Stimulated activated CD8-positive, alpha-beta memory T cell treated with anti-CD3 and anti-CD28 coated beads, Interleukin-12 subunit alpha, Interleukin-12 subunit beta, amount 100 ng/mL, for 4 hours (primary cell): ENCODE results near the gene SHISA4.
"Not testable (repeated sequence)": the region's sequence is repeated elsewhere in the genome, so short reads cannot be mapped to it uniquely, and the experiment has no call there.

ENCODE experiments used
- DNase-seq: peaks from one replicate; pipeline ENCODE4 v3.0.0-alpha.2; 2020; ENCODE audit warnings: low read depth

SHISA4 gene

DNA sequence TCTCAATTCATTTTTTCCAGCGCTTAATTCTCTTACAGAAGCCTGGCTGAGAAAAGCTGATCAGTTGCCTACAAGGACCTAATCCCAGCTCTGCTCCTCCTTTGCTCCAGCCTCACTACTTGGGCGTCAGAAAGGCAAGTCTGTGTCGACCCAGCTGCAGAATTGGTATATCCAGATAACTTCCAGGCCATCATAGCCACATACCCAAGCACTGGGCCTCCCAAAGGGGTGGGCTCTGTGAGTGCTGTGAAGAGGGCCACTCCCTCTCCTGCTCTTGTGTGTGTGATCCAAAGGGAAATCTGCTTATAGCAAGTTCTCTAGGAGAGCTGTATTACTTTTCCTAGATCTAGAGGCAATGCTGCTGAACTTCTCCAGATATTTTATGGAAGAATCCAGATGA is 39.6 kb downstream of the SHISA4 start:
- no peak for DNase-seq

DNA sequence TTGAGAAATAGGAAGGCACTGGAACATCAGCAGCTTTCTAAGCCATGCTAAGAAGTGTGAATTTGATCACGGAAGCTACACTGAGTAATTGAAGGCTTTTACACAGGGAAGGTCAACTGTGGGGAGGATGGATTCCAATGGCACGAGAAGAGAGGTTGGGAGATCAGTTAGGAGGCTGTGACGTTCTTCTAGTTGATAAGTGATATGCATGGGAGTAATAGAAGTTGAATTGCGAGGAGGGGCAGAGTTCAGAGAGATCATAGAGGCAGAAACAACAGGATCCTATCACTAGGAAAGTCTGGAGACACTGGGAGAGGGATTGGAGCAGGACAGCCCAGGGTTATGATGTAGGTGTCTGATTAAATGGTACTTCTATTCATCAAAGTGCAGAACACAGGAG is 41.4 kb downstream of the SHISA4 start:
- DNase-seq = no peak

DNA sequence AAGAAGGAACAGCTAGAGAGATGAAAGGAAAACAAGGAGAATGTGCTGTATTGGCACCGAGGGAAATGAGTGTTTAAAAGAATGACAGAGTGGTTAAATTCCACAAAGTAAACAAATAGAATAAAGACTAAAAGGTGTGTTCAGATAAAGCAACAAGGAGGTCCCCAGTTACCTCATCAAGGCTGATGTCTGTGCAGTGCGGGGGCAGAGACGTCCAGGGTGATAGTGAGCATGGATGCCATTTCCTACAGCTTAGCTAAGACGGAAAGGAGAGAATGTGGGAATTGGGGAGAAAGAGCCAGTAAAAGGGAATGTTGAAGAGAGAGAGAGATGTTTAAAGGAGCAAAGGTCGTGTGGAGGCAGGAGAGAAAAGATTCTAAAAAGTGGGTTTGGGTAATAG is 42.1 kb downstream of the SHISA4 start:
- no peak for DNase-seq

DNA sequence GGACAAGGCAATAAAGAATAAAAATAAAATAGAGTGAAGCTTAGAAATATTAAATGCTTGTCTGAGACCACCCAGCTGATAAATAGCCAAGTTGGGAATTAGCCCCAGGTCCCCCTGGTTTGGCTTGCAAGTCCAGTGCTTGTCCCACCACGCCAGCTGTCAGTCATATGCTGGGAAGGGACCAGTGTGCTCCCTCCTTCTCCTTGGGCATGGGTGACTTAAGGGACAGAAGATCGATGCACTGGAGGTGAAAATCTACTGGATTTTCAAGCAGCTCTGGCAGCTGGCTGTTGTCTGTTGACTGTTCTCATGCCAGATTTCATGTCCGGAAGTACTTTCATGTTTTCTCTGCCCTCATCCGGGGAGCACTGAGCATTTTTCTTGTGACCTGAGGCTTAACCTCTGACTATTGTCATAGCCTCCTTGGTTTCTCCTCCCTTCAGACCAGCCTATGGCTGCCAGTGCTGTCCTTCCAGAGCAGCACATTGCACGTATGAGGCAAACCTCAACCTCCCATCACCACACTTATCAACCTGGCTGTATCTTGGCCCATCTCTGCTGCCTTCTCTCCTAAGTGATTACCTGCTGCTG is 45.2 kb downstream of the SHISA4 start:
- no peak for DNase-seq

DNA sequence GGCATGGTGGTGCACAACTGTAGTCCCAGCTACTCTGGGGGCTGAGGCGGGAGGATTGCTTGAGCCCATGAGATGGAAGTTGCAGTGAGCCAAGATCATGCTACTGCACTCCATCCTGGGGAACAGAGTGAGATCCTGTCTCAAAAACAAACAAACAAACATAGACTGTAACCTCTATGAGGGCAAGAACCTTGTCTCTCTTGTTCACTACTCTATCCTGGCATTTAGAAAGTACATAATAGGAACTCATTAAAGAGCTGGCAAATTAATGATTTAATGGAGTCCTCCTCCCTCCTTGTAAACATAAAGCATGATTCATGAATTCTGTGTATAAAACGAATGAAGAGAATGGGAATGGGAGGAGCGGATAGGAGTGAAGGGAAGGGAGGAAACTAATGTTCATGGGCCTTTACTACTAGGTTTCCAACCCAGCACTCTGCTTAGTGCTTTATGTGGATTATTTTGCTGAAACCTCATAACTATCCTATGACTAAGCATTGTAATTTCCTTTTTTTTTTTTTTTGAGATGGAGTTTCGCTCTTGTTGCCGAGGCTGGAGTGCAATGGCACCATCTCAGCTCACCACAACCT is 49.0 kb downstream of the SHISA4 start:
- DNase-seq = no peak

DNA sequence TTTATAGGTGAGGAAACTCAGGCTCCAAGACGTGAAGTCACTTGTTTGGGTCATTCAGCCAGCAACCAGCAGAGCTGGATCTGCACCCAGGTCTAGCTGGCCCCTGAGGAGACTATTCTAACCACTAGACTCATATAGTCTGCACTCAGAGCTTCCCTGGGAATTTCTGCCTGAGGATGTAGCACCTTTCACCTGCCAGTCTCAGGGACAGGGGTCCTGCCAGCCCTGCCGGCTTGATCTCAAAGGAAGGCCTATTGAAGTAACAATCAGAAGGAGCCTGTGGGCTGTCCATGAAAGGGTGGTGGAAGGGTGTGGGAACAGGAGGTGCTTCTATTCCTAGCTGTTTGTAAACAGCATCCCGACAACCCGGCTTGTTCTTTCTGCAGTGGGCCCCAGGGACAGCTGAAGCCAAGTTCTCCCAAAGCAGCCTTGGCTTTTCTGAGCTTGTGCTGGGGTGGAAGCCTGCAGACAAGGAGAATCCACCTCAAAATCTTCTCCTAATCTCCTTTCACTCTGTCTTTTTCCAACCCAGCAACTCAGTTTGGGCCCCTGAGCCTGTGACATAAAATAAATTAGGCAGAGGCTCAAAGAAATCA is 49.8 kb downstream of the SHISA4 start:
- no peak for DNase-seq

DNA sequence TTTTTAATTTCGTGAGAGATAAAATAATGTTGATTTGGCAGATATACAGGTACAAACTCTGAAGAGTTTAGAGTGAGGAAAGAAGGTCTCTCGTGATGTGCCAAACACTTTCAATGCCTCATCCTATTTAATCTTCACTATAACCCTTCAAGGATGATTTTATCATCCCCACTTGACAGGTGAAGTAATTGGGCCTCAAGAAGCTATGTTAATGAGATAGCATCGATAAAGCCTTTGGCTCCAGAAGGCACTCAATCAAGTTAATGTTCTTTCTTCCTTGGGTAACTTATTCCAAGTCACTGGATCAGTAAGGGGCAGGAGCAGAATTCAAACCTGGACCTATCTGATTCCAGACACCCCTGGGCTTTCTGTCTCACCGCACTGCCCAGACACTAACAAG is 50.5 kb downstream of the SHISA4 start:
- no peak for DNase-seq

DNA sequence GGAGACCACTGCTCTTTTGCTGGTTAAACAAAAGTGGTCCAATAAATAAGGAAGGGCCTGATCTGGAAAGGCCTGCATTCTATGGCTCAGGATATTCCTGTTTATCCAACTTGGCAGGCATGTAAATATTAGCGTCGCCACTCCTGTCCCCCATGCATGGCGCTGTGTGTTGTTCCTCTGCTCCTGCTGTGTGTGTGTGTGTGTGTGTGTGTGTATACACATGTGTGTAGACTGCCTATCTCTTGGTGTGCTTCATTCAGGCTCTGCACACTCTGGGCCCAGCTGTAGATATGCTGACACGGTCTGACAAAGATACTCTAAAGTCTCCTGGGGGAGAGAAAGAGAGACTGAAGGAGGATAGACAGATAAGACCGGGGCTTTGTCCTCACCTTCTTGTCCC is 50.9 kb downstream of the SHISA4 start:
- no peak for DNase-seq

DNA sequence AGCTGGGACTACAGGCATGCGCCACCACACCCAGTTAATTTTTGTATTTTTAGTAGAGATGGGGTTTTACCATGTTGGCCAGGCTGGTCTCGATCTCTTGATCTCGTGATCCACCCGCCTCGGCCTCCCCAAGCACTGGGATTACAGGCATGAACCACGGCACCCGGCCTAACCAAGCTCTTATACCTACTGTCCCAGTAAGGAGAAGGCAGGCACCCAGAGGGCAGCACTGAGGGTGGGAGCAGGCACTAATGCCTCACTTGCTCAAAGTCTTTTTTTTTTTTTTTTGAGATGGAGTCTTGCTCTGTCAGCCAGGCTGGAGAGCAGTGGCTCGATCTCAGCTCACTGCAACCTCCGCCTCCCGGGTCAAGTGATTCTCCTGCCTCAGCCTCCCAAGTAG is 51.6 kb downstream of the SHISA4 start:
- not testable (repeated sequence) for DNase-seq

DNA sequence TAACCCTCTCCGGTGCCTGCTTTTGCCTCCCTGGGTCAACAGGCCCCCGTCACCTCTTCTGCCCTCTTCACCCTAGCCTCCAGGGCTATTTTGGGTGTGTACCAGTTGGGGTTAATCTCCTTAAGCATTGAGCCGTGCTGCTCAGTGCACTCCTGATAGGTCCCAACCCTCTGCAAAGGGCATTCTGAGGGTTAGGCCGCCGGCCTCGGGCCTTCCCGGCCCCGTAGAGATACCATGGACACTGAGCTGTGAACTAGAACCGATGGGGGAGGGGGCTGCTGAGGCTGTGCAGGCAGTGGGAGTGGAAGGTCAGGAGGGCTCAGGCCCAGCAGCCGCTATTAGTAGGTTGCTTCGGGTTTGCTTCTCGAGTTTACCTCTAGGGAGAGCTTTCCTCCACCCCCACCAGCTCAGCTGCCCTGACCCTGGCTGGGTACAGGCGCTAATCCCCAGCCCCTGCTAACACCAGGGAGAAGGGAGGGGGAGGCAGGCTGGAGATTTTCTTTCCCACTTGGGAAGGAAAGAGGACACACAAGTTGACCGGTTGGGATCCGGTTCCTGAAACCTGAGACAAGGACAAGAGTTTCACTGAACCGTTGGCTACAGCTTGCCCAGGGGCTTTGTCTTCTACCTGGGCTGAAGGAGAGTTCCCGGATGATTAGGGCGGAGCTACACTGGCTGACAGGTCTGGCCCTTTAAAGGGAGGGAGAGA is 52.9 kb downstream of the SHISA4 start:
- DNase-seq = no peak

DNA sequence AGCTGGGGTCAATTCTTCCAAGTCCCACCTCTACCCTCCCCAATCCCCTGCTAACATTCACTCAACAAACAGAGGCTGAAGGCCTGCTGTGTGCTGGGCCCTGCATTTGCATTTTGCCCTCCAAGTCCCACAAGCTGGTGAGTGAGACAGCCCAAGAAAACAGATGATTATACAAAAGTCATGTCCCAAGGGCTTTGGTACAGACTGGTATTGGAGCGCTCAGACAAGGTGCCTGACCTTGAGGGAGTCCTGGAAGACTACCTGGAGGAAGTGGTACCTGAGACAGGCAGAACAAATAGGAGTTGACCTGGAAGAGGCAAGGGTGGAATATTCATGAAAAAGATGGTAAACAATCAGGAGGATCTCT is 53.4 kb downstream of the SHISA4 start:
- DNase-seq = no peak
